HG02678 (cell line): ENCODE measurements around the gene RFC4.
"Not testable (repeated sequence)": the region's sequence is repeated elsewhere in the genome, so short reads cannot be mapped to it uniquely, and the experiment has no call there.

Experiments used
- ATAC-seq: cut with Tn5 transposase; IDR thresholded peaks from one replicate; pipeline ENCODE4 v1.9.1; 2021; ENCODE audit warnings: mild to moderate bottlenecking, moderate library complexity; ENCODE audit not compliant: unreplicated experiment

The RFC4 gene

DNA sequence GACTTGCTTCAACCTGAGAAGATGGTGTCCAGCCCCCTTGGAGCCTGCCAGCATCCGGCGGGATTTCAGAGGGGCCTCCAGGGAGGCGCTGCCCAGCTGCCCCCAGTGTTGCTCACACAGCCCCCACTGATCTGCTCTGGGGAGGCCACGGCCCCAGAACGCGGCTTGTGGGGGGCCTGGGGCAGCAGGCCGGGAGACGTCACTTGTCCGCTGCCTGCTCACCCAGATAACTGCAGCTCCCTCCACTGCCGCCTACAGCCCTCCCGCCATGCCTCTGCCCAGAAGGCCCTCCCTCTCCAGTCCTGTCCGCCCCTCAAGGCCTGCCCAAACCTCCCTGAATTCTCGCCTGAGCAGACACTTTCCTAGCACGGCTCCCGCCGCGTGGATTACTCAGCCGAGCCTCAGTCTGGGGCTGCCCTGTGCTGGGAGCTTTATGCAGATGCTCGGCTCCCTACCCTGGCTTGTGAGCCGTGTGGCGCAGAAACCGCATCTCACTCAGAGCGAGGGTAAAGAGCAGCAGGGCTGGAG, 19.1 kb upstream of the RFC4 start:
- no peak for ATAC-seq

DNA sequence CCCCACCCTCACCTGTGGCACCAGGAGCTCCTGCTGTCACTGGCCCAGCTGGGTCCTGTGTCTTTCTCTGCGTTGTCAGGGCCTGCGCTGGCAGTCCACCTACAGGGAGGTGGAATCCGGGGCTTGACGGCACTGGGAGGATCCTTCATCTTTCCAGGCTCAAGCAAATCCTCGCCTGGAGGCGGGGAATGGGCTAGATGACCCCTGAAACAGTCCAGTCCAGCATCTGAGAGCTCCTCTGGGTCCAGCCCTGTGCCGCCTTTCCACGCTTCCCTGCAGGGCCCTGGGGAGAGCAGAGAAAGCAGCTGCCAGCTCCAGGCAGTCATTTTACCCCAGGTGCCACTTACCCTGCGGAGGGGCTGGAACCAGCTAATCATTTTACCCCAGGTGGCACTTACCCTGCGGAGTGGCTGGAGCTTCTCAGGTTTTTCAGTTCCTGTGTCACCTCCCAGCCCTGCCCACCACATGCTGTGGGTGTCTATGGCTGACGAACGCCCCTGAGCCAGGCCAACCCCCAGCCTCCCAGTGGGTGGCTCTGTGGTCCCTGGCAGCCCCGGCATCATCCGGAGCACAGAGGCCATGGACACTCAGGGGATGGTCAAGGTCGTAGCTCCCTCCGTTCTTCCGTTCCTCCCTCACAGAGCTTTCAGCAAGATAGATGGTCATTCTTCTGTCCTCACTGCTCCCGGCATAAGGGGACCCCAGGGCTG, 18.3 kb upstream of the RFC4 start:
- ATAC-seq, result no peak

DNA sequence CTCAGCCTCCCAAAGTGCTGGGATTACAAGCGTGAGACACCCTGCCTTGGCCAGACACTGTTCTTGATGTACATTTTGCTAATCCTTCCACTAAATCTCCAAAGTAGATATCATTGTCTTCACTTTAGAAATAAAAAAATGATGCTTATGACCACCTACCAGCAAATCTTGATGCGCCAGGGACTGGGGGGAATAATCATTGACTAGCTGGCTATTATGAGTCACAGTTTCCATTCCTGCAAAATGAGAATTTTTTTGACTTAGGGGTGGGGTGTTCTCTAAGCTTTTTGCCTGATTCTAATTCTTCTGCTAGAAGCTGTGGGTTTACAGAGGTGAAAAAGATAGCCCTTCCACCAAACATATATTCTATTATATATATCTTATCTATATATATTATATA, 17.1 kb upstream of the RFC4 start:
- no peak for ATAC-seq

DNA sequence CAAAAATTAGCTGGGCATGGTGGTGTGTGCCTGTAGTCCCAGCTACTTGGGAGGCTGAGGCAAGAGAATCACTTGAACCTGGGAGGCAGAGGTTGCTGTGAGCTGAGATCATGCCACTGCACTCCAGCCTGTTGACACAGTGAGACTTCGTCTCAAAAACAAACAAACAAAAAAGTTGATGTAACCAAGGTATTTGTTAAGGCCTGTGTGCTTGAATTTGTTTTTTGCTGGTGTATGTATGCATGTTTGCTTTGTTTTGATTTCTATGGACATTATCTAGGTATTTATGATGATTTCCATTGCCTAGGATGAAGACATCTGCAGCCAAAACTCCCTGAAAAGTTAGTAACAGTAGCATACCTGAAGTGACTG, 16.1 kb upstream of the RFC4 start:
- not testable (repeated sequence) for ATAC-seq

DNA sequence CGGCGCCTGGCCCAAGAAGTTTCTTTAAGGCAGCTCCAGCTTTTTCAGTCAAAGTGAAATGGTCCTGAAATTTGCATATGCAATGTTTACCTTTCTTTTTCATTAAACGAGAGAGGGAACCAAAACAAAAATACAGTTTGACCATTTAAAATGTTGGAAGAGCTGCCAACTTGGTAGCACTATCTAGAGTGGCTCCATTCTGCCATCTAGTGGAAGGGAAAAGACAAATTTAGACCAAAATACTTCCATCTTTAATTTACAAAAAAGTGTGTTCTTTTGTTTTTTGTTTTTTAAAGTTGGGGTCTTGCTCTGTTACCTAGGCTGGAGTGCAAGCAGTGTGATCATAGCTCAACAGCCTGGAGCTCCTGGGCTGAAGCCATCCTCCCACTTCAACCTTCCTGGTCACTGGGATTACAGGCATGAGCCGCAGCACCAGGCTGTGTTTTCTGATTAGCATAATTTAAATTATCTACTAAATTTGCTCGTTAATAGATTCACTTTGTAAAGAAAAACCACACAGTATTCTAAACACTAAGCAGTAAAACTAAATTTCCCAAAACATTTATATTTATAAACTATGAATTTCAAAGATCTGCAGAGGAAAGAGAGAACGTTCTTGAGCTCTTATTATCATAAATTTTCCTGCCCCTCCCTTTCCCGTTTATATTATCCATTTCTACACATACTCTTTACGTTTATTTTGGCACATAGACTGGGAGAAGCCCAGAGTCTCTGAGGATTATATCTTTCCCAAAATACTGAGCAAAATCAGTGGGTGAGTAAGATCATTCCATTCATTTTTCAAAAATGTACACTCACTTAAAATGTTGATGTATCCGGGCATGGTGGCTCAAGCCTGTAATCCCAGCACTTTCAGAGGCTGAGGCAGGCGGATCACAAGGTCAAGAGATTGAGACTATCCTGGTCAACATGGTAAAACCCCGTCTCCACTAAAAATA, 15.4 kb upstream of the RFC4 start:
- no peak for ATAC-seq

DNA sequence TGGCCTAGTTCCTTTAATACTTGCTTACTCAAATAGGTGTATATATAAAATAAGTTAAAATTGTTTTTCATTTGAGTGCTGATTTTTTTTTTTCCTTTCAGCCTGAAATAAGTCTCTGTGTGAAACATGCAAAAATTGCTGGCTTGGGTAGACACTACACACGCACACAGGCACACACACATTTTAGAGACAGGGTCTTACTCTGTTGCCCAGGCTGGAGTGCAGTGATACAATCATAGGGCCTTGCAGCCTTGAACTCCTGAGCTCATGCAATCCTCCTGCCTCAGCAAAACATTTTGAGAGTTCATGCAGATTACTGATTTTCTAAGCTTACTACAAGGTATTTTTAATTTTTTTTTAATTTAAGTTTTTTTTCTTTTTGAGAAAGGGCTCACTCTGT, 12.7 kb upstream of the RFC4 start:
- no peak for ATAC-seq

DNA sequence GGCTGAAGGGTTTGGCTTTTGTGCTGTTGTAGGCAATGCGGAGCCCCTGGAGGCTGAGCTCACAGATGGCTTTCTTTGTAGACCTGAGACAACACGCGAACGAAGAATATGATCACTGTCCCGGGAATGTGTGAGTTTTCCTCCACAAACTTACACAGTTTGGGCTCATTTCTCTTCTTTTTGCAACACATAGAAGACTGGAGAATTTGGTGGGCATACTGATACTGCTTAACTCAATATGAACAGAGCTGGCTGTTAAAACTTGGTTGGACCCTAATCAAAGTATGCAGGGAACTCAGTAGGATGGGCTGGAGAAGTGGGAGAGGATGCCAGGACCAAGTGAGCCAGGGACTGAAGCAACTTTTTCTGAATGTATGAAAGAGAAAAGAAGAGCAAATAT, 12.2 kb upstream of the RFC4 start:
- no peak for ATAC-seq

DNA sequence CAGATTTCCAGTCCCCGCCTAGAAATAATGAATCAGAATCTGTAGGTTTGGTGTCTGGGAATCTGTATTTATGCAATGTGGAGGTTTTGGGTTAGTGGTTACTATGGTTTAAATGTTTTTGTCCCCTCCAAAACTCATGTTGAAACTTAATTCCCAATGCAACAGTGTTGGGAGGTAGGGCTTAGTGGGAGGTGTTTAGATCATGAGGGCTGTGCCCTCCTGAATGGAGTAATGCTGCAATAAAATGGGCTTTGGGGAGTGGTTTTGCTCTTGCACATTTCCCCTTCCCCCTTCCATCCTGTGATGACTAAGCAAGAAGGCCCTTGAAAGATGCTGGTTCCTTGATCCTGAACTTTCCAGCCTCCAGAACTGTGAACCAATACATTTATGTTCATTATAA, 9.2 kb upstream of the RFC4 start:
- ATAC-seq, result no peak

DNA sequence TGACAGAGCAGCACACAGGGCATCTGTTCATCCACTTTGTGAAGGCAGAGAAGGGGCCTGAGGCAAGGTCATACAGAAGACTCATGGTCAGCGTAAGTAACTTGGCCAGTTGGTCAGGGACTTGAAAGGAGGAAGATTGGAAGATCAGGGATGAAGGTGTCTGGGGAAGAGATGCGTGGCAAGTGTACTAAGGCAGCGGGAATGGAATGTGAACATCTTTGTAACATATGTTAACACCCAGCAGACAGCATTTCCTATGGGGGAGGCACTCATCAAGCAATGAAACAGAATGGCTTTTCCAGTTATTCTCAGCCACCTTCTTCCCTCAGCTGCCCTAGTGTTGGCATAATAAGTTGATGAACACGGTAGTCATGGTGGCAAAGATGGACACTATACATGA, 7.8 kb upstream of the RFC4 start:
- ATAC-seq, result no peak

DNA sequence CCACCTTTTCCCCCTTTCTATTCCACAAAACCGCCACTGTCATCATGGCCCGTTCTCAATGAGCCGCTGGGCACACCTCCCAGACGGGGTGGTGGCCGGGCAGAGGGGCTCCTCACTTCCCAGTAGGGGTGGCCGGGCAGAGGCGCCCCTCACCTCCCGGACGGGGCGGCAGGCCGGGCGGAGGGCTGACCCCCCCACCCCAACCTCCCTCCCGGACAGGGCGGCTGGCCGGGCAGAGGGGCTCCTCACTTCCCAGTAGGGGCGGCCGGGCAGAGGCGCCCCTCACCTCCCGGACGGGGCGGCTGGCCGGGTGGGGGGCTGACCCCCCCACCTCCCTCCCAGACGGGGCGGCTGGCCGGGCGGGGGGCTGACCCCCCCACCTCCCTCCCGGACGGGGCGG, 5.0 kb upstream of the RFC4 start:
- not testable (repeated sequence) for ATAC-seq

DNA sequence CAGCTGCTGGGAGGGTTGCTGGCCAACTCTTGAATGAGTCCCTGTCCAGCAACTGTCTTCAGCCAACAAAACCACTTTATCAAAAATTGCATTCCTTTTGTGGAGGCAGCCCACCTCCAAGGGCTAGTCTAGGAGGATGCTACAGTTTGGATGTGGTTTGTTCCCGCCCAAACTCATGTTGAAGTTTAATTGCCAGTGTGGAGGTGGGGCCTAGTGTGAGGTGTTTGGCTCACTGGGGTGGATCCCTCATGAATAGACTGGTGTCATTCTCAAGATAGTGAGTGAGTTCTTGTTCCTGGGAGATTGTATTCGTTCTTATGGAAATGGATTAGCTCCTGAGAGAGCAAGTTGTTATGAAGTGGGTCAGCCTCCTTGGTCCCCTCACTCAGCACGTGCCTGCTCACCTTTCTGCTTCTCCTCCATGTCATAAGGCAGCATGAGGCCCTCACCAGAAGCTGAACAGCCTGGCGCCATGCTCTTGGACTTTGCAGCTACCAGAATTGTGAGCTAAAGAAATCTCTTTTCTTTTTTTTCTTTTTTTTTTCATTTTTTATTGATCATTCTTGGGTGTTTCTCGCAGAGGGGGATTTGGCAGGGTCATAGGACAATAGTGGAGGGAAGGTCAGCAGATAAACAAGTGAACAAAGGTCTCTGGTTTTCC, 4.2 kb upstream of the RFC4 start:
- no peak for ATAC-seq

DNA sequence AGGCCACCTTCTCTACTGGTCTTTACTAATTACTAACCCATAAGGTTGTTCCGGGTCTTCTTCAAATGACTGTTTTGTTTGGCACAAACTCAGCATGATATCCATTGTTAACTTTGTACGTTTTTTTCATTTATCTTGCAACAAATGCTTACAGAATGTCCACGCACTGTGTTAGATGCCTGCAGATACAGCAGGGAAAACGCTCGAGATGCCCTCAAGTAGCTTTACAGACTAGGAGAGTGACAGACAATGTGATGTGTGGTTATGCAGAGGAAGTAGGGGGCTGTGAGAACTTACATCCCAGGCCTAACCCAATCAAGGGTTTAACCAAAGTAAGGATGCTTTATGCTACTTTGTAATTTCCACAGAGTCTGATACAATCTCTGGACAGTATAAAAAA, 949 bp upstream of the RFC4 start:
- ATAC-seq, result no peak

DNA sequence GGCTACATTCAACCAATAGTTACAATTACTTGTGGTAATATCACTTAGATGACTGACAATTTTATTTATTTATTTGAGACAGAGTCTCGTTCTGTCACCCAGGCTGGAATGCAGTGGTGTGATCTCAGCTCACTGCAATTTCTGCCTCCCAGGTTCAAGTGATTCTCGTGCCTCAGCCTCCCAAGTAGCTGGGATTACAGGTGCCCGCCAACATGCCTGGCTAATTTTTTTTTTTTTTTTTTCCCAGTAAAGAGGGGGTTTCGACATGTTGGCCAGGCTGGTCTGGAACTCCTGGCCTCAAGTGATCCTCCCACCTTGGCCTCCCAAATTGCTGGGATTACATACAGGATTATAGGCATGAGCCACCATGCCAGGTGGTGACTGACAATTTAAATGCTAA, 2.8 kb downstream of the RFC4 start:
- not testable (repeated sequence) for ATAC-seq

DNA sequence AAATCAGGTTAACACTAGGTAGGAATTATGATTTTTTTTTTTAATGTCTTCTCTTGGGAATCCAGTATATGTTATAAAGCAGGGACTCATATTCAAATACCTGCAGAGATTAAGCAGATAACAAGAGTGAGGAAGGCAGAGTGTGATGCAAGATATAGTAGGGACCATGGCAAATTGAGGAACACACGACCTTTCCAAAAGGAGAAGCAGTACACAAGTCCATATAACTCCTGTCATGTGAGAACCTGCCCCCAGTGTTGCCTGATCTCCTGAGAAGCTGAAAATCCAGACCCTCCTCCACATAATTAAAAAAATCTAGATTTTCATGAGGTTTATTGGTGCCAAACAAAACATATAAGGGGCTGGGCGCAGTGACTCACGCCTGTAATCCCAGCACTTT, 3.6 kb downstream of the RFC4 start:
- ATAC-seq, result no peak

DNA sequence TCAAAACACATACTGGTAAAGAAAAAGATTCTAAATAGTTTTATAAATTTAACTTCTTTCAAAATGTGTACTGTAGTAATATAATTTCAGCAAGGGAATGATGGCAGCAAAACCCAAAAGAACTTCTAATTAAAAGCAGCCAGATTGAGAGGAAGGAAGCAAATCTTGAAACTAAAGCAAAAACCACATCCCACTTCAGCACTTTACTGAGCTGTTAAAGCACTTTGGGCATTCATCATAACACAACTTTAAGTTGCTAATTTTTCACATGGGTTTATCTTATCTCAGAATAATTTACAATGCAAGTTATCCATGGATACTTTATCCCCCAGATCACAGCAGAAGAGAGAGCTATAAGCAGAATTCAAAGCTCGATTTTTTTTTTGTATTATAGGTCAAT, 6.0 kb downstream of the RFC4 start:
- ATAC-seq, result no peak

DNA sequence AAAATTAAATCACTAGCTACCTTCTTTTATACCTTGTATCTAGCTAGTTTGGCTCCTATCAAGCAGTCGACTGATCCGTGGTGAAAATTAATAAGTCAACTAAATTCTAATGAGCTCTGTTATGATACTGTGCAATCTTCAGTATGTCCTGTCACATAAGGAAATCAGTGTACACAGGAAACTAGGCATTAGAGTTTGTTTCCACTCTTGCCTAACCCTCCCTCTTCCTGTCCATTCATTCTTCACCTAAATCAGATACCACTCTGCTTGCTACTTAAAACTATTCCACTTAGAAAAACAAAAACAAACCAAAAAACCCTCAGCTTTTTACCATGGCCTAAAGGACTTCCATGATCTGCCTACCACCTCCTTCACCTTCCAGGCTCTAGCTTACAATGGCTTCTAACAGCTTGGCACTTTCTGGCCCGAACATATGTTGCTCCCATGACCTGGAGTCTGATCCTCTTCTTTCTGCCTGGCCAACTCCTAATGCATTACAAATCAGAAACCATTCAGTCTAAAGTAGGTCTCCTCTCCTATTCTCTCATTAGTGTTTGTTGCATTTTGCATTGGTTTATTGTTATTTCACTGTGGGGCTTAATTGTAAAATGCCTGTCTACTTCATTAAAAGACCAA, 7.9 kb downstream of the RFC4 start:
- ATAC-seq, result no peak

DNA sequence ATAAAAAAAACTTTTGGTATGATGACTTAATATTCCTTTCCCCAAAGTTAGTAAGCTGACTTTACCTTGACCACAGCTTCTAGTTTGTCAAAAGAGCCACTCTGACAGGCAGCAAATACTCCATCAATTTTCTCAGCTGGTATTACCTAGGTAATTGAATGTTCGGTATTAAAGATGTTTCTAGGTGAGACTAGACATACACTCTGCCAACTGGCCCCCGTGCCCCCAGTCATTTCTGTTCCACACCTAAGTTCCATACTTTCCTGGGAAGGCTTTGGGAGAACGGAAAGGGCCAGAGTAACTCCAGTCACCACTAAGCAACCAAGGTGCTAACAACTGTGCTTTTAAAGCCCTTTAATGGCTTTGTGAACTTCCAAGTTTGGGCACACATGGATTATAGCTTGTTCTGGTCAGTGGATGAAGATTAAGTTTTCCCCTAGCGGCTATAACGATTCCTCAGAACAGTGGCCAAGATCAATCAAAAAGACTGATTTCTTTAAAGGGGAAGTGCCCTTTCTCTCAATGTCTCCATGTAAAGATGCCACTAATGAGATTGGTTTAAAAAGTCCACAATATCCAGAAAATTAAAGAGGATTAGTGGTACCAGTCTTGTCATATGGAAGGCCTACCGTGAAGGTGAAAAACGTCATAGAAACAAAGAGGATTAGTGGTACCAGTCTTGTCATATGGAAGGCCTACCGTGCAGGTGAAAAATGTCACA, 15.9 kb downstream of the RFC4 start:
- no peak for ATAC-seq

DNA sequence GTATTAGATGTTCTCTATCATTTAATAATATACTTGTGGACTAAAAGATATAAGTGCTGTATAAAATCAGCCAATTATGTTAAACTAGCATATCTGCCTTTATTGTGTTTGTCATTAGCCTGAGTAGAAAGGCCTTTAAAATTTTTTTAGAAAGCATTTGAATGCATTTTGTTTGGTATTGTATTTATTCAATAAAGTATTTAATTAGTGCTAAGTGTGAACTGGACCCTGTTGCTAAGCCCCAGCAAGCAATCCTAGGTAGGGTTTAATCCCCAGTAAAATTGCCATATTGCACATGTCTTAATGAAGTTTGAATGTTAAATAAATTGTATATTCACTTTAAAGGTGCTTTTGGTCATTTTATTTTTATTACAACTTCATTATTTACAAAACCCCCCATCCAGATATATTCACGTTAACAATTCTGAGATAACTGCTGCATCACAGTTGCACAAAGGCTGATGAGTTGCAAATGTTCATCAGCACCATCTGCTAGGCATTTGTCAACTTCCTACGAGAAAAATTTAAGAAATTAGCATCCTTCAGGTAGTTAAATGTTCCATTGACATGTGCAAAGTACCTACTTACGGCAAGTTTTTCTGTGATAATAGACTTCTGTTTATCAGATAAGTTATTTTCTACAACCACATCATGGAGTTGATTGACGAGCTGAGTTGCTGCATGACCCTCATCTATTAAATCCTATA, 16.6 kb downstream of the RFC4 start:
- ATAC-seq, result no peak

DNA sequence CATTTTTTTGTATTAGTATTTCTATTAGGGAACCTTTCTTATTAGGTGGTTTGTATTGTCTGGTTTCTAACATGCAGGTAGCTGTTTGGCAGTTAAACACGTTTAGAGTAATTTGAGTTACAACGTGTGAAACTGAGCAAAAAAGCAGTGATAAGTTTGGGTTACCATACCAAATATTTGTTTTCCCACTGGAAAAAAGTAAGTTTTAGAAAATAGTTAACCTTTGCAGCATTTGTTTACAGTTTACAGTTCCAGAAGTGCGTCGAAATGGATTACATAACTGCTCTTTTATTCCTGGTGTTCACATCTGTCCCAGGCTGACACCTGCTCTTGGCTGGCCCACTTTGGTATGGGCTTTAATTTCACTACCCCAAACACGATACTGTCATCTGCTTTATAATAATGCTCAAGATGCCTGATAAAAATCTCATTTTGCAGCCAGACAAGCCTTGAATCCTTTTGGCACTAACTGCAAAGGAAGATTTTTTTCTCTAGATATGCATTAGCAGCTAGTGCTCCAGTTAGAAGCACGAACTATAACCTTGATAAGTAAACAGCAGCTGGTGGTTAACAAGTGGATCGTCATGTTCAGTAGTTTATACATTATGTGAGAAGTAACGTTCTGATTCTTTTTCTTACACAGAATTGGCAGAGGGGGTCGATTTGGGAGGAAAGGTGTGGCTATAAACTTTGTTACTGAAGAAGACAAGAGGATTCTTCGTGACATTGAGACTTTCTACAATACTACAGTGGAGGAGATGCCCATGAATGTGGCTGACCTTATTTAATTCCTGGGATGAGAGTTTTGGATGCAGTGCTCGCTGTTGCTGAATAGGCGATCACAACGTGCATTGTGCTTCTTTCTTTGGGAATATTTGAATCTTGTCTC, 17.6 kb downstream of the RFC4 start:
- ATAC-seq, result no peak
